Muscle layer of colon (tissue), 2 donors: ENCODE data around the gene BORCS6.

Experiments used
- H3K27ac ChIP-seq: one replicate; pipeline ENCODE4 v1.7.0; 2013; ENCODE audit warnings: low read depth, mild to moderate bottlenecking, low read length, moderate library complexity
- H3K27me3 ChIP-seq, 2 donors: one replicate each; pipeline ENCODE4 v1.7.0; 2013; ENCODE audit warnings: low read length in 2 of 2, mild to moderate bottlenecking in 2 of 2; ENCODE audit not compliant: insufficient read depth in 2 of 2, control insufficient read depth in 1 of 2
- H3K36me3 ChIP-seq: one replicate; pipeline ENCODE4 v1.7.0; 2013; ENCODE audit warnings: mild to moderate bottlenecking, low read length; ENCODE audit not compliant: insufficient read depth
- H3K4me1 ChIP-seq: one replicate; pipeline ENCODE4 v1.7.0; 2013; ENCODE audit warnings: mild to moderate bottlenecking, low read length; ENCODE audit not compliant: insufficient read depth
- H3K4me3 ChIP-seq, 2 donors: one replicate each; pipeline ENCODE4 v1.7.0; 2013; ENCODE audit warnings: low read length in 2 of 2, low read depth in 1 of 2, mild to moderate bottlenecking in 1 of 2, moderate library complexity in 1 of 2
- H3K9ac ChIP-seq: one replicate; pipeline ENCODE4 v1.7.0; 2013; ENCODE audit warnings: low read length
- H3K9me3 ChIP-seq: one replicate; pipeline ENCODE4 v1.7.0; 2013; ENCODE audit warnings: mild to moderate bottlenecking, low read length
- donor health status: abdominal sarcoma.
- donor health status: Adenocarcinoma of cecum.

The BORCS6 gene

DNA sequence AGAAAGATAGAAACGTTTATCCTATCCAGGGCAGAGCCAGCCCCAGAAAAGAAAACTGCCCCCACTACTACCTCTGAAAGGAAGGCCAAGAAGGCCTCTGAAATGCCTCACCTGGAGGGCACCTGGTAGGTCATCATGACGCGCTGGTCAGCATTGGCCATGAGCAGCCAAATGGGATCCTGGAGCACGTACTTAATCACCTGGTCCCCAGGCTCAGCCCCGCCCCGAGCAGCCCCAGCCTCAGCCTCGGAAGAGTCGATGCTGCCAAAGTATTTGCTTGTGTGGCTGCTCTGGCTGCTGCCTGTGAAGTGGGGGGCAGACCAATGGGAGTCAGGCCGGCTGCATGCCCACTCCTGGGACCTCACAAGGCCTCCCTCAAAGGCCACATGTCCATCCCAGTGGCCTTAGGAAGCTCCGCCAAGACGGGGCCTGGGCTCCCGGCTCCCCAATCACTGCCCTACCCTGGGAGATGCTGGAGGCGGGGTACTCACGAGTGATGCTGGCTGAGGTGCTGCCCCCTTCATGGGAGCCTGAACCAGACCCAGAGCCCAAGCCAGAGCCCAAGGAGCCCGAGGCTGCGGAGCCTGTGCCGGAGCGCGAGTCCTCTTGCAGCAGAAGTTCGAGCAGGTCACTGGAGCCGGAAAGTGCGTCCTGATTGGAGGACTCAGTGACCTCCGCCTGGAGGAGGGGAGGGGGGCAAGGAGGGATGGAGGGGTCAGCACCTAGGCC is 47.7 kb downstream of the BORCS6 start:
- Histone ChIP-seq H3K9me3 (no peaks in the 10 kb centered on the region), H3K27me3 (no peaks in the 10 kb centered on the region), H3K9ac (no peak overlapping the region), H3K36me3 (peaks cover 80% of the 10 kb centered on the region), H3K4me1 (peaks cover 16% of the 10 kb centered on the region), H3K4me3 (no peak overlapping the region), H3K27ac (no peak overlapping the region)

DNA sequence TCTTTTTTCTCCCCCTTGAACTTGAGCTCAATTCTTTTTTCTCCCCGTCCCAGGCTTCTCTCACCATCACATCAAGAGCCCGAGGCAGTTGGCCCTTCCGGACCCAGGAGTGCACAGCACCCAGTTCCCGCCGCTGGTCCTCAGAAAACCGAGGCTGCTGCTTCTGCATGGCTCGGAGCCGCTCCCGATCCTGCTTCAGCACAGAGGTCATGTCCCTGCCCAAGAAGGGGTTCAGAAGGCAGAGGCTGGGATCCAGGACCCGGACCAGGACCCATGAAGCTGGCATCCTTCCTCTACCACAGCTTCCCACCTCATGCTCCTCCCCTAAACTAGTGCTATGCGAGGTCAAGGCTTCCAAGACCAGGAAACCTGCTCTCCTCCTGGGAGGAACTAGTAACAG is 48.2 kb downstream of the BORCS6 start:
- H3K36me3 ChIP-seq = peaks cover 74% of the 10 kb centered on the region
- H3K9ac ChIP-seq = no peak overlapping the region
- H3K9me3 ChIP-seq = no peaks in the 10 kb centered on the region
- no peak overlapping the region for H3K4me3 ChIP-seq
- H3K27me3 ChIP-seq = no peaks in the 10 kb centered on the region
- no peak overlapping the region for H3K27ac ChIP-seq
- H3K4me1 ChIP-seq = peaks cover 16% of the 10 kb centered on the region

DNA sequence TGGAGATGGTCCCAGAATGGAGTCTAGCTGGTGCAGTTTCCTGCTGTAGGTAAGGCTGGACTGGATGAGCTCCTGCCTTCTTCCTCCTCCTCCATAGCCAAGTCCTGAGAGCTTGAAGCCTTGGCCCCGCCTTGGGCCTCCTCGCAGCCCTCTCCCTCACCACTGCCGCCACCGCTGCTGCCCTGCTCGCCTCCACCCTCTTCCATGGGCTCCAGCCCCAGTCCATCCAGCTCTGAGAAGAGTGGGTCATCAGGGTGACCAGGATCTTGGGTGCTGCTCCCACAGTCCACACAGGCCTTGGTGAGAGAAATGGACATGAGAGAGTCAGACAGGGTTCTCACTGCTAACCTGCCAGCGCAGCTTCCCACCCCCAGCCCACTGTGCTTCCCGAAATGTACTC is 48.9 kb downstream of the BORCS6 start:
- no peak overlapping the region for H3K27ac ChIP-seq
- no peak overlapping the region for H3K9ac ChIP-seq

DNA sequence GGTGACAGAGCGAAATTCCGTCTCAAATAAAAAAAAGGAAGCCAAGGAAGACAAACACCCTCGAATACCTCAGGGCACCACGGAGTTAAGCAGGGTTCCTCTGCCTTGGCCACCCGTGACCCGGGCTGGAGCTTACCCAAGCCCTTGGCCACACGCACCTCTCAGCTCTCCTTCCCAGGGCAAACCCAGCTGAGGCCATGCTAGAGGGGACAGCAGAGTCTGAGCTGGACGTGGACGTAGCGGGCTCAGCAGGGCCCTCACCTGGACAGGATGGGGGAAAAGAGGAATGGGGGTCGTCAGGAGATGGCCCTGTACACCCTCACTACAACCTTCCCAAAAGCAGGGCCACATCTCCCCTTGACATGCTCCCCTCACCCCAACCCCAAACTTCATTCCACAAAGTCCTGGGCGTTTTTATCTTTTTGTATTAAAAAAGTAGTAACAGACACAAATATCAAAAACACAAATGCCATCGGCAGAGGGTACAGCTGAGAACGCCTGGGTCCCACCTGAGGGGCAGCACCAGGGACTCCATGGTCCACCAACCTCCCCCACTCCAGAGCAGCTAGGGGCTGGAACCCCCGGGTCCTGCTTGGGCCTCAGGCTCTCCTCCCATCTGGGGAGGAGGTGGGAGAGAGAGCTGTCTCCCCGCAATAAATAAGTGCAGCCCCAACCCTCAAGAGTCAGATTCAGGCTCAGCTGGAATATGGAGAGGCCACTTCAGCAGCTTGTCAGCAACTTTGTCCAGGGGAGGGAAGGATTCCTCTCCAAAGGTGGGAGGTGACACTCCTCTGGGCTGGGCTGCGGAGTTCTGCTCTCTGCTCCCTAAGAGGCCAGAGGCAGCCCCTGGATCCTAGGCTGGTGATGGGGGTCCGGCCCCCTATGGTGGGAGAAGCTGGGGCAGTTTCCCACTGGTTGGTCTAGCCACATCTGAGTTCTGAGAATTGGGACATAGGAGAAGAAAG is 49.6 kb downstream of the BORCS6 start:
- H3K9ac ChIP-seq = no peak overlapping the region
- peaks cover 60% of the 10 kb centered on the region for H3K36me3 ChIP-seq
- H3K9me3 ChIP-seq = no peaks in the 10 kb centered on the region
- H3K27ac ChIP-seq = peak overlapping the region; percentile 53
- peaks cover 16% of the 10 kb centered on the region for H3K4me1 ChIP-seq
- H3K27me3 ChIP-seq = no peaks in the 10 kb centered on the region
- H3K4me3 ChIP-seq = no peak overlapping the region

More for the DNA sequence above, 48.9 kb downstream of the BORCS6 start:
- H3K36me3 ChIP-seq = peaks cover 67% of the 10 kb centered on the region
- H3K9me3 ChIP-seq = no peaks in the 10 kb centered on the region
- no peaks in the 10 kb centered on the region for H3K27me3 ChIP-seq
- H3K4me1 ChIP-seq = peaks cover 16% of the 10 kb centered on the region
- H3K4me3 ChIP-seq = no peak overlapping the region

DNA sequence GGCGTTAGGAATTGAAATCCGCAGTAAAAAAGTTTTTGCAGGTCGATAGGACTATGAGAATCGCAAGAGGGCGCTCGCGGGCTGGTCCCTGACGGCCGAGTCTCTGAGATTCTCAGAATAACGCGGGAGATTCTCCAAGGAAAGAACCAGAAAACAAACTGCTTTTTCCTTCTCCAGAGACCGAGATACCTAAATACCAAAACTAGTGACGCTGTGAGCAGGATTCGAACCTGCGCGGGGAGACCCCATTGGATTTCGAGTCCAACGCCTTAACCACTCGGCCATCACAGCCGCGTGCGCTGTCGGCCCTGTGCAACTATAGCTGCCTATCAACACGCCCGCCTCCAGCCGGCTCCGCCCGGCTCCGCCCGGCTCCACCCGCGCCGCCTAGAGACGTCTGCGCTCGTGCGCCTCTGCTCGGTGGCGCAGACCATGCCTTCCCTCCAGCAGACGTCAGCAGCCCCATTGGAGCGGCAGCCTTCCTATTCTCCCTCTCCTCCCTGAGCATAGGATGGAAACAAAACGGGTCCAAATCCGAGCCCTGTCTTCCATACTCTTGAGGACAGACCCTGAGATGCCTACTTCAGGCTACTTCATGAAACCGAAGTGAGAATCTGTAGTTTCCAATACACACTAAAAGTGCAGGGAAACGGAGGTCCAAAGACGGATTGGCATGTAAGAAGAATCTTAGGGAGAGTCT is 51.2 kb downstream of the BORCS6 start:
- peaks cover 16% of the 10 kb centered on the region for H3K4me1 ChIP-seq
- peak overlapping the region; percentile 47 for H3K9ac ChIP-seq
- H3K9me3 ChIP-seq = no peaks in the 10 kb centered on the region
- H3K4me3 ChIP-seq = peak overlapping the region in 1 of 2 donors; percentile 39
- H3K27ac ChIP-seq = peak overlapping the region; percentile 87
- H3K36me3 ChIP-seq = peaks cover 45% of the 10 kb centered on the region
- no peaks in the 10 kb centered on the region for H3K27me3 ChIP-seq

DNA sequence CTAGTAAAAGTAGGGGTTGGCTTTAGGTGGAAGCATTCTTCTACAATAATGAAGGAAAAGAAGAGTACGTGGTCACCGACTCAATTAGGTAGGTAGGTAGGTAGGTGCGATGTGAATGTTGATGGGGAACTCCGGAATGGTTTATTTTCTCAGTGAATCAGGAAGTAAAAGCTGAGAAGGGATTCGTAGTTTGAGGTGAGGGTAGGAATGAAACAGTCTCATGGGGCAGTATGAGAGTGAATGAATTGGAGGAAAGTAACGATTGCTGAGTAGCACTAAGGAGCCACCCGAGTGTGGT is 51.7 kb downstream of the BORCS6 start:
- Histone ChIP-seq H3K4me3 (peak overlapping the region in 1 of 2 donors; percentile 12), H3K27me3 (no peaks in the 10 kb centered on the region), H3K4me1 (peaks cover 16% of the 10 kb centered on the region), H3K36me3 (peaks cover 40% of the 10 kb centered on the region), H3K27ac (peak overlapping the region; percentile 87), H3K9ac (peak overlapping the region; percentile 32), H3K9me3 (no peaks in the 10 kb centered on the region)
